Astrocyte of the spinal cord (primary cell): ENCODE data around the gene BCL11A.

ENCODE experiments used
- DNase-seq: peaks from one replicate; pipeline ENCODE4 v3.0.0; 2011; ENCODE audit warnings: low read depth, low spot score
- H3K4me3 ChIP-seq: 2 replicates; pipeline ENCODE4 v1.5.1; 2011; ENCODE audit warnings: low read depth, mild to moderate bottlenecking, low read length, moderate library complexity
- in situ Hi-C: cut with HindIII; loops from 2 replicates; pipeline ENCODE4 v1.10.0; 2017; ENCODE audit warnings: low sequenced_read_pairs
- TF ChIP-seq, protein P1 (sequence below): IDR thresholded peaks from 2 replicates; pipeline ENCODE4 v1.5.1; 2012; ENCODE audit warnings: low read depth, mild to moderate bottlenecking, low read length, inconsistent platforms

Gene BCL11A

GRCh38 chr2:60552078-60552850, 1.2 kb downstream of the BCL11A start:
- in situ Hi-C loops = no loop called here
- peak overlapping the region; percentile 76 for H3K4me3 ChIP-seq
- peak; percentile 23 for DNase-seq
- TF ChIP-seq, protein P1, sequence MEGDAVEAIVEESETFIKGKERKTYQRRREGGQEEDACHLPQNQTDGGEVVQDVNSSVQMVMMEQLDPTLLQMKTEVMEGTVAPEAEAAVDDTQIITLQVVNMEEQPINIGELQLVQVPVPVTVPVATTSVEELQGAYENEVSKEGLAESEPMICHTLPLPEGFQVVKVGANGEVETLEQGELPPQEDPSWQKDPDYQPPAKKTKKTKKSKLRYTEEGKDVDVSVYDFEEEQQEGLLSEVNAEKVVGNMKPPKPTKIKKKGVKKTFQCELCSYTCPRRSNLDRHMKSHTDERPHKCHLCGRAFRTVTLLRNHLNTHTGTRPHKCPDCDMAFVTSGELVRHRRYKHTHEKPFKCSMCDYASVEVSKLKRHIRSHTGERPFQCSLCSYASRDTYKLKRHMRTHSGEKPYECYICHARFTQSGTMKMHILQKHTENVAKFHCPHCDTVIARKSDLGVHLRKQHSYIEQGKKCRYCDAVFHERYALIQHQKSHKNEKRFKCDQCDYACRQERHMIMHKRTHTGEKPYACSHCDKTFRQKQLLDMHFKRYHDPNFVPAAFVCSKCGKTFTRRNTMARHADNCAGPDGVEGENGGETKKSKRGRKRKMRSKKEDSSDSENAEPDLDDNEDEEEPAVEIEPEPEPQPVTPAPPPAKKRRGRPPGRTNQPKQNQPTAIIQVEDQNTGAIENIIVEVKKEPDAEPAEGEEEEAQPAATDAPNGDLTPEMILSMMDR = no peak

DNA sequence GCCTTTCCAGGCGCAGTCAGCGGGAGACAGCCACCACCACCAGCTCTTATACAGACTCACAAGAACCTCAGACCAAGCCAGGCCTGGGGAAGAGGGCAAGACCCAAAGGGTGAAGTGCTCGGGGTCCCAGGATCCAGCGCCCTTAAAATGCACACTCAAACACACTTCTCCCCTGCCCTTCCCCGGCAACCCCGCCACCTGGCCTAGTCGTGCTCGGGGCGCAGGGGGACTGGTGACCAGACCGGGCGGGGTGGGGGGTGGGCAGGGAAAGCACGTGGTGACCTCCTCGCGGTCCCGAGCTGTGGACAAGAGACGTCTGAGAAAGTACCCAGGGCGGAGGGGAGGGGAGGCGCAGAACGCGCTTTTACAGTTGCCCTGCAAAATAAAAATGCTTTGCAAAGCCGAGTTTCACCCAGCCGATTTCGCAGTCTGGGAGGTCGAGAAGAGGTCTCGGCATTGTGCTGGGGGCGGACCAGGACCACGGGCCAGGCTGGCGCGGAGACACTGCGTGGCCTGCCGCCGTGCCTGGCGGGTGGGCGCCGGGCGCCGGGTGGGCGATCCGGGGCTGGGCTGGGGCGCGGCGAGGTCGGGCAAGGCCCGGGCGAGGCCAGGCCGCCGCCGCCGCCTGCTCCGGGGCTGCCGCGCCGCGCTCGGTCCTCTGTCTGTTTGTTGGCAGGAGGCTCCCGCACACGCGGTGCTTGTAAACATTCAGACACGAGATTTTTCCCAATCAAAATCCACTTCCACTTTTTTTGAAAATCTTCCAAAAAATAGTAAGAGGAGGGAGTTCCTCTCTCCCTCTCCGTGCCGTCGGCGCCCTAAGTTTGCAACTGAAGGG, 2.0 kb downstream of the BCL11A start:
- TF ChIP-seq, protein P1 = no peak
- peak; percentile 45 for DNase-seq
- peak overlapping the region; percentile 76 for H3K4me3 ChIP-seq
- in situ Hi-C loops = no loop called here

- DNase-seq = no peak
- peak overlapping the region; percentile 71 for H3K4me3 ChIP-seq
- in situ Hi-C loops = no loop called here
- TF ChIP-seq, protein P1 = no peak
These were observed 2.5 kb downstream of the BCL11A start for GRCh38 chr2:60550984-60551239.

GRCh38 chr2:60550178-60550983, 3.1 kb downstream of the BCL11A start:
- in situ Hi-C loops = no loop called here
- DNase-seq = peak; percentile 90
- H3K4me3 ChIP-seq = peak overlapping the region; percentile 71
- TF ChIP-seq, protein P1 = peak; percentile 82

- DNase-seq = no peak
- peak overlapping the region; percentile 71 for H3K4me3 ChIP-seq
- in situ Hi-C loops = no loop called here
- TF ChIP-seq, protein P1 = no peak
These were observed 3.6 kb downstream of the BCL11A start for GRCh38 chr2:60549928-60550177.

DNA sequence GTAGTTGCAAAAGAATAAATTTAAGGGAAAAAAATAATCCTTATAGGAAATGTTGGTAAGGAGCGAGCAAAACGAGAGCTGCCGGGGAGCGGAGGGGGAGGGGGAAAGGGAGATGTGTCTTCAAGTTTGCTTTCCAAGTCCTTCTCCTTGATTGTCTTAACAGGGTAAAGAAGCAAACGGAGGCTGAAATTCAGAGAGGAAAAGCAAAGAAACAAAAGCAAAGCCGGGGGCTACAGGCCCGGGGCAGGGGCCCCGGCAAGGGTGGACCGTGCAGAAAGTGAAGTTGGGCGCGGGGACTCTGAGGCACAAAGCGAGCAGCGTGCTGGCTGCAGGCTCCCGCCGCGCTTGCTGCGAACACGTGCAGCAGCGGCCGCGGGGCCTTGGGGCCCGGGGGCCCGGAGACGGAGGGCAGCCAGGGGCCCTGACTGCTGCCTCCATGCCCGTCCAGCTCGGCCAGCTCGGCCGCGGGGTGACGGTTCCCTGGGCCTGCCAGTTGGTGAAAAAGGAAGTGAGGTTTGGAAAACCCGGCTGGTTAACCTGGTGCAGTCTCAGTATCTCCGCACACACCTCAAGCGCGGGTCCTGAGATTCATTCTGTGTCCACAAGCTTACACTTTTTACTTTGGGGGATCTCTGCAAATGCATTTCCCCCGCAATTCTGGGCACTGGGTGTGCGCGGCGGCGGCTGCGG, 4.1 kb downstream of the BCL11A start:
- in situ Hi-C loops = no loop called here
- peak overlapping the region; percentile 71 for H3K4me3 ChIP-seq
- TF ChIP-seq, protein P1 = no peak
- peak; percentile 45 for DNase-seq
